Measurements from ENCODE around the gene PTPRT. TPM values are rescaled to one million over a fixed set of nuclear protein-coding genes. Genes with fewer than 3 reads are reported as not detected.

PTPRT gene
- total RNA-seq, 1 experiment from 2014 or later, result 0.20 TPM

GRCh38 chr20:42441196-42441863, 748.4 kb downstream of the PTPRT start:
- Mint-ChIP-seq H3K9me3 (ENCODE audit: unreplicated experiment) (no peaks in the 10 kb centered on the region), H3K27ac (ENCODE audit: unreplicated experiment) (no peak overlapping the region), H3K36me3 (ENCODE audit: insufficient read depth, unreplicated experiment) (no peaks in the 10 kb centered on the region), H3K4me1 (ENCODE audit: low read depth, unreplicated experiment) (no peaks in the 10 kb centered on the region), H3K27me3 (ENCODE audit: insufficient read depth, unreplicated experiment) (peaks cover 20% of the 10 kb centered on the region), H3K4me3 (ENCODE audit: unreplicated experiment) (no peak overlapping the region)
- DNase-seq, result no peak
- Histone ChIP-seq H3K36me3 (ENCODE audit: control insufficient read depth, insufficient read depth, low read length) (no peaks in the 10 kb centered on the region), H3K9me3 (no peaks in the 10 kb centered on the region), H3K4me1 (no peaks in the 10 kb centered on the region), H3K27me3 (replicated peaks; ENCODE audit: control insufficient read depth, insufficient read depth, low read length) (no peaks in the 10 kb centered on the region), H3K4me3 (ENCODE audit: low read depth, low read length) (no peak overlapping the region)
- BruUV-seq (replicated peaks), result no TSS peak
- intact Hi-C loops (cut with micrococcal nuclease; ENCODE audit: unreplicated experiment), result no loop called here
- POLR2A ChIA-PET, result no interaction called here
- no peak for TF ChIP-seq CTCF (IDR thresholded peaks at IDR 0.05; ENCODE audit: insufficient read depth in 1 of 2, low read depth in 1 of 2, low read length in 1 of 2, severe bottlenecking in 1 of 2, unreplicated experiment in 1 of 2)
- CTCF ChIA-PET, result no interaction called here

- no peak overlapping the region for H3K4me3 ChIP-seq (ENCODE audit: low read depth, low read length)
- POLR2A ChIA-PET, result no interaction called here
- Mint-ChIP-seq H3K27me3 (ENCODE audit: insufficient read depth, unreplicated experiment) (peaks cover 20% of the 10 kb centered on the region), H3K4me3 (ENCODE audit: unreplicated experiment) (no peak overlapping the region), H3K36me3 (ENCODE audit: insufficient read depth, unreplicated experiment) (no peaks in the 10 kb centered on the region), H3K27ac (ENCODE audit: unreplicated experiment) (no peak overlapping the region), H3K4me1 (ENCODE audit: low read depth, unreplicated experiment) (no peaks in the 10 kb centered on the region), H3K9me3 (ENCODE audit: unreplicated experiment) (no peaks in the 10 kb centered on the region)
- intact Hi-C loops (cut with micrococcal nuclease; ENCODE audit: unreplicated experiment), result no loop called here
- no peak for TF ChIP-seq CTCF (IDR thresholded peaks at IDR 0.05; ENCODE audit: insufficient read depth in 1 of 2, low read depth in 1 of 2, low read length in 1 of 2, severe bottlenecking in 1 of 2, unreplicated experiment in 1 of 2)
- CTCF ChIA-PET, result no interaction called here
- no peaks in the 10 kb centered on the region for H3K4me1 ChIP-seq
- BruUV-seq (replicated peaks), result no TSS peak
- DNase-seq, result no peak
- H3K9me3 ChIP-seq, result no peaks in the 10 kb centered on the region
- H3K36me3 ChIP-seq (ENCODE audit: control insufficient read depth, insufficient read depth, low read length), result no peaks in the 10 kb centered on the region
- H3K27me3 ChIP-seq (replicated peaks; ENCODE audit: control insufficient read depth, insufficient read depth, low read length), result no peaks in the 10 kb centered on the region
These were observed 754.5 kb downstream of the PTPRT start for GRCh38 chr20:42435230-42435629.

DNA sequence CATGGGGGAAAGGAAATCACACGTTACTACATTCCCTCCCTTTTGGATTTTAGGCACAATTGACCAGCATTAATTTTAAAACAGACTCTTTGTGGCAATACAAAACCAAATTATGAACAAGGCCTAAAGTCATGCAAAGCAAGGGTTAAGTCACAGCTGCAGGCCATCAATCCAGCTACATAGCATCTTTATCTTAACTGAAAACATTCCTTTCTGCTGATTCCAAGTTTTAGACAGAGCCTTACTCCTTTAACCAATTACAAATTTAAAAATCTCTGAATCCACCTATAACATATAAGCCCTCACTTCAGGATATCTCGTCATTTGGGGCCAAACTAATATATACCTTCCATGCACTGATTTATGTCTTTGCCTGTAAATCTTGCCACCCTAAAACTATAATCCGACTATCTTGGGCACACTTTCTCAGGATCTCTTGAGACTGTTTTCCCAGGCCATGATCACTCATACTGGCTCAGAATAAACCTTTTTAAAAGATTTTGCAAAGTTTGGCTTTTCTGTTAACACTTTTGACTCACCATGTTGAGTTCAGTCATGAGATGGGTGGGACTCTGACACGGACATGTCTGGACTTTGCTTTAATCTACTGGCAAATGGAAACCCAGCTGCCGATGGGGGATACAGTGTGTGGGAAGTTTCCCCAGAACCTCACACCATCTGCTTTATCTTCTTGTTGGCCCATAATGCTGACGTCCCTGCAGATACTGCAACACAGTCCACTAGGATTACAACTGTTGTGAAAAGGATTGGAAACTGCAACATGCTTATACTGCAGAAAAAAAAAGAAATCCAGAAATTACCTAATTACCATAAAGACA, 757.0 kb downstream of the PTPRT start:
- no TSS peak for BruUV-seq (replicated peaks)
- DNase-seq, result no peak
- ChIA-PET POLR2A (no interaction called here), CTCF (no interaction called here)
- H3K27me3 ChIP-seq (replicated peaks; ENCODE audit: control insufficient read depth, insufficient read depth, low read length), result no peaks in the 10 kb centered on the region
- no peaks in the 10 kb centered on the region for H3K9me3 ChIP-seq
- H3K36me3 Mint-ChIP-seq (ENCODE audit: insufficient read depth, unreplicated experiment), result no peaks in the 10 kb centered on the region
- H3K4me1 ChIP-seq, result no peaks in the 10 kb centered on the region
- H3K9me3 Mint-ChIP-seq (ENCODE audit: unreplicated experiment), result no peaks in the 10 kb centered on the region
- no peak overlapping the region for H3K4me3 Mint-ChIP-seq (ENCODE audit: unreplicated experiment)
- no peak overlapping the region for H3K27ac Mint-ChIP-seq (ENCODE audit: unreplicated experiment)
- intact Hi-C loops (cut with micrococcal nuclease; ENCODE audit: unreplicated experiment), result no loop called here
- H3K27me3 Mint-ChIP-seq (ENCODE audit: insufficient read depth, unreplicated experiment), result peaks cover 20% of the 10 kb centered on the region
- H3K36me3 ChIP-seq (ENCODE audit: control insufficient read depth, insufficient read depth, low read length), result no peaks in the 10 kb centered on the region
- H3K4me1 Mint-ChIP-seq (ENCODE audit: low read depth, unreplicated experiment), result no peaks in the 10 kb centered on the region
- H3K4me3 ChIP-seq (ENCODE audit: low read depth, low read length), result no peak overlapping the region
- no peak for TF ChIP-seq CTCF (IDR thresholded peaks at IDR 0.05; ENCODE audit: insufficient read depth in 1 of 2, low read depth in 1 of 2, low read length in 1 of 2, severe bottlenecking in 1 of 2, unreplicated experiment in 1 of 2)
